MM.1S (cell line): Measurements from ENCODE around the gene DCDC1.

Experiments used
- DNase-seq: peaks from one replicate; pipeline ENCODE4 v3.0.0-alpha.2; 2015
- H2AFZ ChIP-seq: fragments of 300-600 bp; sonication (generic); 2 replicates; pipeline ENCODE4 v1.6.0; 2016; ENCODE audit warnings: antibody characterized with exemption, low read length
- H3F3A ChIP-seq: fragments of 300-600 bp; sonication (generic); 2 replicates; pipeline ENCODE4 v1.6.1; 2016; ENCODE audit warnings: mild to moderate bottlenecking, antibody characterized with exemption, low read length, moderate library complexity, mixed read lengths; ENCODE audit not compliant: insufficient read depth
- H3K27ac ChIP-seq: fragments of 300-600 bp; sonication (generic); 2 replicates; pipeline ENCODE4 v1.5.1; 2016; ENCODE audit warnings: mild to moderate bottlenecking, low read length
- H3K27me3 ChIP-seq: fragments of 300-600 bp; sonication (generic); replicated peaks from 2 replicates; pipeline ENCODE4 v1.6.0; 2016; ENCODE audit warnings: low read length; ENCODE audit not compliant: insufficient read depth
- H3K36me3 ChIP-seq: fragments of 300-600 bp; sonication (generic); replicated peaks from 2 replicates; pipeline ENCODE4 v1.6.1; 2016; ENCODE audit warnings: mild to moderate bottlenecking, low read length, mixed read lengths; ENCODE audit not compliant: insufficient read depth
- H3K4me1 ChIP-seq: fragments of 300-600 bp; sonication (generic); 2 replicates; pipeline ENCODE4 v1.6.1; 2016; ENCODE audit warnings: low read length, mixed read lengths
- H3K4me2 ChIP-seq: fragments of 300-600 bp; sonication (generic); 2 replicates; pipeline ENCODE4 v1.6.0; 2016; ENCODE audit warnings: low read depth, low read length
- H3K4me3 ChIP-seq: fragments of 300-600 bp; sonication (generic); 2 replicates; pipeline ENCODE4 v1.5.1; 2016; ENCODE audit warnings: low read length, mixed read lengths
- H3K79me2 ChIP-seq: fragments of 300-600 bp; sonication (generic); 2 replicates; pipeline ENCODE4 v1.6.1; 2016; ENCODE audit warnings: mixed run types, low read length, mixed read lengths
- H3K9ac ChIP-seq: fragments of 300-600 bp; sonication (generic); 2 replicates; pipeline ENCODE4 v1.6.1; 2016; ENCODE audit warnings: low read length, mixed read lengths
- H3K9me2 ChIP-seq: fragments of 300-600 bp; sonication (generic); replicated peaks from 2 replicates; pipeline ENCODE4 v1.6.1; 2016; ENCODE audit warnings: mild to moderate bottlenecking, low read length, mixed read lengths; ENCODE audit not compliant: insufficient read depth
- H3K9me3 ChIP-seq: fragments of 300-600 bp; sonication (generic); replicated peaks from 2 replicates; pipeline ENCODE4 v1.6.1; 2016; ENCODE audit warnings: mild to moderate bottlenecking, low read length, mixed read lengths; ENCODE audit not compliant: insufficient read depth
- H4K20me1 ChIP-seq: fragments of 300-600 bp; sonication (generic); 2 replicates; pipeline ENCODE4 v1.6.1; 2016; ENCODE audit warnings: mild to moderate bottlenecking, low read length, moderate library complexity, mixed read lengths; ENCODE audit not compliant: insufficient read depth
- CTCF ChIP-seq: fragments of 300-600 bp; sonication (generic); IDR thresholded peaks from 2 replicates; pipeline ENCODE4 v1.5.1; 2016; ENCODE audit warnings: antibody characterized with exemption, low read length, mixed read lengths
- EZH2 ChIP-seq: fragments of 300-600 bp; sonication (generic); optimal IDR thresholded peaks from 2 replicates; pipeline ENCODE3; 2017; ENCODE audit warnings: low read depth, mild to moderate bottlenecking, antibody characterized with exemption, low read length, mixed read lengths
- EZH2phosphoT487 ChIP-seq: fragments of 300-600 bp; sonication (generic); IDR thresholded peaks from 2 replicates; pipeline ENCODE4 v1.6.1; 2018; ENCODE audit warnings: antibody characterized with exemption, low read length

DCDC1 gene

GRCh38 chr11:30860146-30860545 lies 509.4 kb downstream of the DCDC1 start:
- no peak for TF ChIP-seq EZH2phosphoT487
- no peak for TF ChIP-seq EZH2
- TF ChIP-seq CTCF = no peak
- Histone ChIP-seq H3K4me3 (no peak overlapping the region), H3K27ac (no peak overlapping the region), H3K79me2 (no peaks in the 10 kb centered on the region), H2AFZ (no peak overlapping the region), H3K9ac (no peak overlapping the region), H3K4me2 (no peak overlapping the region), H4K20me1 (no peaks in the 10 kb centered on the region), H3K4me1 (no peaks in the 10 kb centered on the region), H3K36me3 (no peaks in the 10 kb centered on the region), H3F3A (no peaks in the 10 kb centered on the region), H3K9me2 (no peaks in the 10 kb centered on the region), H3K9me3 (no peaks in the 10 kb centered on the region), H3K27me3 (no peaks in the 10 kb centered on the region)
- DNase-seq = no peak

GRCh38 chr11:30859669-30860068 lies 509.9 kb downstream of the DCDC1 start:
- H3K4me3 ChIP-seq = no peak overlapping the region
- no peak overlapping the region for H3K27ac ChIP-seq
- no peak overlapping the region for H3K4me2 ChIP-seq
- H3K9ac ChIP-seq = no peak overlapping the region
- H3K36me3 ChIP-seq = no peaks in the 10 kb centered on the region
- H3F3A ChIP-seq = no peaks in the 10 kb centered on the region
- no peak for TF ChIP-seq CTCF
- no peak for TF ChIP-seq EZH2phosphoT487
- TF ChIP-seq EZH2 = no peak
- no peaks in the 10 kb centered on the region for H3K9me3 ChIP-seq
- H3K79me2 ChIP-seq = no peaks in the 10 kb centered on the region
- H3K9me2 ChIP-seq = no peaks in the 10 kb centered on the region
- DNase-seq = no peak
- no peak overlapping the region for H2AFZ ChIP-seq
- H4K20me1 ChIP-seq = no peaks in the 10 kb centered on the region
- H3K4me1 ChIP-seq = no peaks in the 10 kb centered on the region
- H3K27me3 ChIP-seq = no peaks in the 10 kb centered on the region

GRCh38 chr11:30855383-30856006 lies 514.0 kb downstream of the DCDC1 start:
- Histone ChIP-seq H3K27ac (no peak overlapping the region), H2AFZ (no peak overlapping the region), H4K20me1 (no peaks in the 10 kb centered on the region), H3K4me3 (no peak overlapping the region), H3K4me1 (no peaks in the 10 kb centered on the region), H3K9me3 (no peaks in the 10 kb centered on the region), H3K9me2 (no peaks in the 10 kb centered on the region), H3K27me3 (no peaks in the 10 kb centered on the region), H3F3A (no peaks in the 10 kb centered on the region), H3K36me3 (no peaks in the 10 kb centered on the region), H3K4me2 (no peak overlapping the region), H3K79me2 (no peaks in the 10 kb centered on the region), H3K9ac (no peak overlapping the region)
- peak; percentile 11 for DNase-seq
- TF ChIP-seq CTCF (peak; percentile 21; the same call in 1 of the 2 replicates), EZH2 (no peak), EZH2phosphoT487 (no peak)
